ENCODE results near the gene P3H2.

P3H2 gene

GRCh38 chr3:190016966-190017365 lies 103.7 kb downstream of the P3H2 start:
- no peak for DNase-seq (ENCODE audit: low spot score)

GRCh38 chr3:190014940-190015339 lies 105.8 kb downstream of the P3H2 start:
- DNase-seq (ENCODE audit: low spot score), result no peak

GRCh38 chr3:190013943-190014924 lies 106.5 kb downstream of the P3H2 start:
- DNase-seq (ENCODE audit: low spot score), result no peak

DNA sequence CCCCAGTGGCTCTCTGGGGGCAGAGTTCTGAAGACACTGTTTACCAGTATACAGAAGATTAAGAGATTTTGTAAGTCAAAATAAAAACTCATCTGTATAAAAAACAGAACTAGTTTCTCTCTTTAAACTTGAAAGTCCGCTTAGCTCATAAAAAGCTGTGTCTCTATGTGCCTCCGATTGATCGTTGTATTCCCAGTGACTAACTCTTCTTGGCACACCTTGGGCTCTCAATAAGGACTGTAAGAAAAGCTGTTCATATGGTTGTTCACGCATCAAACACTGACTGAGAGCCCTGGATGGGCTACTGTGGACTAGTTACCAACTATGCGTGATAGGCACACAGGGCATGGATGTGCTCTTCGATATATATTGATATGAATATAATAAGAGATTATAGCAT lies 107.9 kb downstream of the P3H2 start:
- no peak for DNase-seq (ENCODE audit: low spot score)

- peak; percentile 17 for DNase-seq (ENCODE audit: low spot score)
Measured at GRCh38 chr3:190012314-190012782, 108.3 kb downstream of the P3H2 start.

DNA sequence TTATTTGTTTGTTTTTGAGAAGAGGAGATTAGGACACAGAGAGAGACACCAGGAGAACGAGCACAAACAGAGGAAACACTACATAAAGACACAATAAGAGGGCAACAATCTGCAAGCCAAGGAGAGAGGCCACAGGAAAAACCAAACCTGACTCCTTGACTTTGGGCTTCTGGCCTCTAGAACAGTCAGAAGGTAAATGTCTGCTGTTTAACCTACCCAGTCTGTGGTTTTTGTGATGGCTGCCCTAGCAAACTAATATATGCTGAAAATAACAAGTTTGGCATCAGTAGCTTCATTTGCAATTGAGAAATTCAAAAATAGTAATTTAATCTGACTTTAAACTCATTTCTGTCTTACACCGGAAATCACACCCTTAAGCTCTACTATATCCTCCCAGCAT lies 110.2 kb downstream of the P3H2 start:
- DNase-seq (ENCODE audit: low spot score), result no peak

GRCh38 chr3:190009614-190010013 lies 111.1 kb downstream of the P3H2 start:
- DNase-seq (ENCODE audit: low spot score), result no peak

GRCh38 chr3:190008432-190008831 lies 112.3 kb downstream of the P3H2 start:
- no peak for DNase-seq (ENCODE audit: low spot score)

GRCh38 chr3:190005343-190006113 lies 115.2 kb downstream of the P3H2 start:
- no peak for DNase-seq (ENCODE audit: low spot score)

DNA sequence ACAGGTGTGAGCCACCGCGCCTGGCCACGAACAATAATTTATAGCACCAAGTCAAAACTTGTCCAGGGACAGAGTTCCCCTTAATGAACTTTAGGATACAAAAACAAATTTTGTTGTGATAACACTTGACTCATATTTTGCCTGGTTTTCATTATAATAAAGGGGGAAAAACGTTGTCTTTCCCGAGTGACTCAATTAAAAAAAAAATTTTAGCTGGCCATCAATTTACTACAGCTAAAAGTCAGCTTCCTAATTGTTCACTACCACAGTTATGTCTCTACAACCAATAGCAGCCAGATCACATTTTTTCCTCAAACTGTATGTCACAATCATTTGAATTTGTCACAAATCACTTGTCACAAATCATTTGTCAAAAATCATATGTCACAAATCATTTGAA lies 116.0 kb downstream of the P3H2 start:
- no peak for DNase-seq (ENCODE audit: low spot score)

GRCh38 chr3:190003681-190004123 lies 117.0 kb downstream of the P3H2 start:
- peak; percentile 56 for DNase-seq (ENCODE audit: low spot score)

- no peak for DNase-seq (ENCODE audit: low spot score)
Measured at GRCh38 chr3:190003068-190003467, 117.6 kb downstream of the P3H2 start.

GRCh38 chr3:190001426-190001825 lies 119.3 kb downstream of the P3H2 start:
- no peak for DNase-seq (ENCODE audit: low spot score)

DNA sequence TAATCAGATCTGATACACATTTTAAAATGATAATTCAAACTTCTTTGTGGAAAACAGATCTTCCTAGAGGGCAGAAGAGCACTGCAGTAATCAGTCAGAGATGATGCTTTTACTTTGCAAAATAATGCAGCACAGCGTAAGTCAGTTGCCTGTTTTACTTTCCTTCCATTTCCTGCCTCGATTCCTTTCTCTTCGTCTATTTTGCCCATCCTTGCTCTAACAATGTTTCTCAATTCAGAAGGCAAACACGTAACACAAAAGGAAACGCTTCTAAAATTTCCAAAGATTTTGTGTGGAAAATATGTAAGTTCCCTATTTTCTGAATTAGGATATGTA lies 119.9 kb downstream of the P3H2 start:
- DNase-seq (ENCODE audit: low spot score), result no peak

DNA sequence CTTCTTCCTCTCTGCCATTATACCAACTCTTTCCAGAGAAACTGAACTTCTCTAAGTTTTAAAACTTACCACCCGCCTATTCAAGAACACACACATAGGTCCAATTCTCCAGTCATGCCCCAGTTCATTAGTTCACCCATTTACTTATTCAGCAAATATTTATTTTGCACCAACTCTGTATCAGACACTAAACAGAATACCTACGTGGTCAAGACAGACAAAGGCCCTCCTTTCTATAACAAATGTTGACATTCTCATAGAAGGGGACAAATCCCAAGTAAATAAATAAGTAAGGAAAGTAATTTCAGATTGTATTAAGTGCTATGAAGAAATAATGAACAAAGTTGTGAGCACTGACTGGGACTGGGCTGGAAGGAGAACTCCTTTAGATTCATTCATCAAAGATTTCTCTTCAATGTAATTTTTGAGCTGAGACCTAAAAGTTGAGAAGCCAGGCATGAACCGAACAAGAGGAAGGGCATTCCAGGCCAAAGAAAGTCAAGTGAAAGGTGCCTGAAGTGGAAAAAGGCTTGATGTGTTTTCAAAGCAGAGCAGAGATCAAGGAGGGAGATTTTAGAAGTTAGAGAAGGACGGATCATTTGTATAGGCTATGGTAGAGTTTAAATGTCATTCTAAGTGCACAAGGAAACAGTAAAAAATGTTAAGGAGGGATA lies 120.4 kb downstream of the P3H2 start:
- DNase-seq (ENCODE audit: low spot score), result no peak

GRCh38 chr3:189999718-190000117 lies 121.0 kb downstream of the P3H2 start:
- no peak for DNase-seq (ENCODE audit: low spot score)

GRCh38 chr3:189995129-189995528 lies 125.6 kb downstream of the P3H2 start:
- no peak for DNase-seq (ENCODE audit: low spot score)

DNA sequence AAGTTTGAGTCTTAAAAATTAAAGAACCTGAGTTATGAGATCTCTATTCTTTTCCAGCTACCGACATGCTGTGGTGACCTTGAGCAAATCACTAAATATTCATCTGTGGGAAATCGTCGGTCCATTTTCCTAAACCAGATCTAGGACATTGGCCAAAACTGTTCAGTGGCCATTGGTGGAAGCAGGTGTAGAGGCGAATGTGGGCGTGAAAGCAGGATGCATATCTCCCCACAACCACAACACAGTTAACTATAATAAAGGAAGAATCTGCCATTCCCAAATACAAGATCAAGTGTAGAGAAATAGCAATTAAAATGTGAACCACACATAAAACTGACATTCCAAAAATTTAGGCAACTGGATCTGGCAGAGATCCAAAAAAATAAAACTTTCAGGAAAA lies 129.9 kb downstream of the P3H2 start:
- no peak for DNase-seq (ENCODE audit: low spot score)

- DNase-seq (ENCODE audit: low spot score), result no peak
Measured at GRCh38 chr3:189988854-189989253, 131.8 kb downstream of the P3H2 start.

DNA sequence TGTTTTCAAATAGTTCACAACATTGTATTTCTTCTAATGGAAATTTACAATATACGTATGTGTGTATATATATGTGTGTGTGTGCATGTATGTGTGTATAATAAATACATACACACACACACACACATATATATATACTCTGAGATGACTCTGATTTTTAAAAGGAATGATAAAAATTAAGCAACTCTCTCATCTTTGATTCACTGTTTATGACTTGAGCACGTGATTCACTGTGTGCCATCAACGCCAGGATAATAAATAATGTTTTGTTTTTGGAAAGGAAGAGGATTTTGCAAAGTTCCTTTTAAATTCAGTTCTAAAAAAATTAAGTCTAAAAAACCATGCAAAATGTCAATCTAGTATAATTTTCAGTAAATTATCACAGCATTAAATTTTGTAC lies 132.4 kb downstream of the P3H2 start:
- no peak for DNase-seq (ENCODE audit: low spot score)

DNA sequence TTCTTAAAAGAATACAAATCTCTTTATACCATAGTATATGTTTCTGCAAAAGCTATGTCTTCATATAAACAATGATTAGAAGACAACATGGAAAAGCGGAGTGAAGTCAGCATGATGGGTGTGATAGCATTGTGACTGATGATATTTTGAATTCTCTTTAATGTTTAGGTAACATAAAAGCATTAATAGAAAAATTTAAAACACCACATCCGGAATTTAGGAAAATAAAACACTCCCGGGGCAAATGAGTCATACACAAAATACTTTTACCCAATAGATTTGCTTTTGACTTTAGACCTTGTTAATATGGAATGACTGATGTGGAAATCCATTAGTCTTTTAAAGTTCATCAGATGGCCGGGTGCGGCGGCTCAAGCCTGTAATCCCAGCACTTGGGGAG lies 134.7 kb downstream of the P3H2 start:
- DNase-seq (ENCODE audit: low spot score), result no peak

DNA sequence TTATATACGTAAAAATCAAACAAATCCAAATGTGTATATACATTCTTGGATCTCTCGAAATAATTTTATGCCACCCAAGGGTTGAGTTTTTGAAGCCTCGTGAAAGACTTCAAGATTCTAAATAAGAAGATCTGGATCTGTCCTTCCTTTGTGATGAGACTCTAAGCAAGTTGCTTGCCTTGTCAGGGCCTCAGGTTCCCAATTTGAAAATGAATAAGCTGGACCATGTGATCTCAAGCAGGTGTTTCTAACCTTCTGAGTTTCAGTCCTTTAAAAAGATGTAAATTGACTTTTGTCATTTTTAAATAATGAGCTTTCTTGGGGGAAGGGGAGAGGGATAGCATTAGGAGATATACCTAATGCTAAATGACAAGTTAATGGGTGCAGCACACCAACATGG lies 137.1 kb downstream of the P3H2 start:
- no peak for DNase-seq (ENCODE audit: low spot score)
